Chondrocyte (in vitro differentiated cells): Measurements from ENCODE around the gene SPI1. TPM values are rescaled to one million over a fixed set of nuclear protein-coding genes. Genes with fewer than 3 reads are reported as not detected.

Experiments used
- DNase-seq: peaks from one replicate; pipeline ENCODE4 v3.0.0; 2021; ENCODE audit warnings: mixed read lengths, low spot score
- H3K27ac Mint-ChIP-seq: one replicate; pipeline ENCODE4 v1.8.0; 2021; ENCODE audit warnings: mild to moderate bottlenecking, moderate library complexity, mixed read lengths; ENCODE audit not compliant: unreplicated experiment
- H3K27me3 Mint-ChIP-seq: 2 replicates; pipeline ENCODE4 v1.8.0; 2021; ENCODE audit warnings: low read depth, mixed read lengths
- H3K36me3 Mint-ChIP-seq: 2 replicates; pipeline ENCODE4 v1.8.0; 2021; ENCODE audit warnings: low read depth, mixed read lengths
- H3K4me1 Mint-ChIP-seq: 2 replicates; pipeline ENCODE4 v1.8.0; 2021; ENCODE audit warnings: low read depth, mild to moderate bottlenecking, mixed read lengths
- H3K4me3 Mint-ChIP-seq: one replicate; pipeline ENCODE4 v1.8.0; 2021; ENCODE audit warnings: mild to moderate bottlenecking, moderate library complexity, mixed read lengths; ENCODE audit not compliant: unreplicated experiment
- H3K9me3 Mint-ChIP-seq: 2 replicates; pipeline ENCODE4 v1.8.0; 2021; ENCODE audit warnings: low read depth, mixed read lengths
- microRNA-seq: library from miRNA; unstranded; fragments of <30 nt; microRNA quantifications from one replicate; pipeline ENCODE4 v1.2.0, GENCODE V29; 2020; ENCODE audit warnings: borderline number of aligned reads
- total RNA-seq: library from RNA; stranded (reverse); gene quantifications from 3 replicates; pipeline ENCODE4 v1.2.1, GENCODE V29; 2021
- TF ChIP-seq, protein P1 (sequence below): fragments of 200-600 bp; sonication (generic); IDR thresholded peaks from 2 replicates; pipeline ENCODE4 v1.5.0; 2021; ENCODE audit warnings: antibody characterized with exemption, mild to moderate bottlenecking, moderate library complexity

SPI1 gene
- total RNA-seq, 1 donor from 2014 or later, result not detected

DNA sequence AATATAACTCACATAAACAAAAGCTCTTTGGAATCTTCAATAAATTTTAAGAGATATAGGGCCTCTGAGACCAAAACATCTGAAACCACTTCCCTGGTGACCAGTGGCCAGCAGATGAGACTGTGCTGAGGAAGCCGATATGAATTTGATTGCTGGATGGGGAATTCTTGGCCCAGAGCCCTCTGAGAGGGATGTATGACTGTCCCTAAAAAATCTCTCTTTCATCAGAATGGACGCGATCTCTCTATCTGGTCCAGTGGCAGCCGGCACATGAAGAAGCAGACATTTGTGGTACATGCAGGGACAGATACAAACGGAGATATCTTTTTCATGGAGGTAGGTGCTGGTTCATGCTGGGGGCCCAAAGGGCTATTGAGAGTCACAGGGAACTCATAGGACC lies 63.4 kb downstream of the SPI1 start:
- Mint-ChIP-seq H3K36me3 (peaks cover 20% of the 10 kb centered on the region), H3K27ac (no peak overlapping the region), H3K9me3 (no peaks in the 10 kb centered on the region), H3K4me1 (no peaks in the 10 kb centered on the region), H3K4me3 (no peak overlapping the region), H3K27me3 (no peaks in the 10 kb centered on the region)
- TF ChIP-seq, protein P1, sequence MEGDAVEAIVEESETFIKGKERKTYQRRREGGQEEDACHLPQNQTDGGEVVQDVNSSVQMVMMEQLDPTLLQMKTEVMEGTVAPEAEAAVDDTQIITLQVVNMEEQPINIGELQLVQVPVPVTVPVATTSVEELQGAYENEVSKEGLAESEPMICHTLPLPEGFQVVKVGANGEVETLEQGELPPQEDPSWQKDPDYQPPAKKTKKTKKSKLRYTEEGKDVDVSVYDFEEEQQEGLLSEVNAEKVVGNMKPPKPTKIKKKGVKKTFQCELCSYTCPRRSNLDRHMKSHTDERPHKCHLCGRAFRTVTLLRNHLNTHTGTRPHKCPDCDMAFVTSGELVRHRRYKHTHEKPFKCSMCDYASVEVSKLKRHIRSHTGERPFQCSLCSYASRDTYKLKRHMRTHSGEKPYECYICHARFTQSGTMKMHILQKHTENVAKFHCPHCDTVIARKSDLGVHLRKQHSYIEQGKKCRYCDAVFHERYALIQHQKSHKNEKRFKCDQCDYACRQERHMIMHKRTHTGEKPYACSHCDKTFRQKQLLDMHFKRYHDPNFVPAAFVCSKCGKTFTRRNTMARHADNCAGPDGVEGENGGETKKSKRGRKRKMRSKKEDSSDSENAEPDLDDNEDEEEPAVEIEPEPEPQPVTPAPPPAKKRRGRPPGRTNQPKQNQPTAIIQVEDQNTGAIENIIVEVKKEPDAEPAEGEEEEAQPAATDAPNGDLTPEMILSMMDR, result no peak
- DNase-seq, result no peak

DNA sequence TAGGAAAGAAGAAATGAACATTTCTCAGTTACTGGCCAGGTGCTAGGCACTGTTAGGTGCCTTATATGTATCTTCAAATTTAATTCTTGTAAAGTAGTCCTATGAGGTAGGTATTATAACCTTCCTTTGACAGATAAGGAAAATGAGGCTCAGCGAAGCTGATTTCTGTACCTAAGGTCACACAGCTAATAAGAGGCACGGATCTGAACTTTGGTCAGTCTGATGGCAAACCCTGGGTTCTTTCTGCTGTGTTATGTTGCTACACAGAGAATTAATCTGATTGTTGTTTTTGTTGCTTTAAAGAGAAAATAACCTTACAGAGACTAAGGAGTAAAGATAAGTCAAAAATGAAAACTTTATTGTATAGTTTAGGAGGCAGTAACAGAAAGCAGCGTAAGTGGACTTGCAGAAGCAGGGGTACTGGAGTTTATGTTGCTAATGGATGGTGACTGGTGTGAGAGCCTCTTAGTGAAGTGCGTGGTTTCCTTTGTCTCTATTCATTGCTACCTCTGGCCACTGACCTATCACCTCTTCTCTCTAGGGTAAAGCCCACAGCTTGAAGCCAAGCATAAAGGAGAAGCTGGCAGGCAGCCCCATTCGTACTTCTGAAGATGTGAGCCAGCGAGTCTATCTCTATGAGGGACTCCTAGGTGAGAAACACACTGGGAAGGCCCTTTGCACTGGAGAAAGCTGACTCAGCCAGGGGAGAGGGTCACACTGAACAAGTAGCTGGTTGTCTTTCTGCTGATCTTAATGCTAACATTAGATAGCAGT lies 70.1 kb downstream of the SPI1 start:
- peaks cover 3% of the 10 kb centered on the region for H3K9me3 Mint-ChIP-seq
- peaks cover 17% of the 10 kb centered on the region for H3K4me1 Mint-ChIP-seq
- TF ChIP-seq, protein P1, result no peak
- DNase-seq, result no peak
- H3K27me3 Mint-ChIP-seq, result no peaks in the 10 kb centered on the region
- peaks cover 31% of the 10 kb centered on the region for H3K36me3 Mint-ChIP-seq
- H3K27ac Mint-ChIP-seq, result no peak overlapping the region
- no peak overlapping the region for H3K4me3 Mint-ChIP-seq

DNA sequence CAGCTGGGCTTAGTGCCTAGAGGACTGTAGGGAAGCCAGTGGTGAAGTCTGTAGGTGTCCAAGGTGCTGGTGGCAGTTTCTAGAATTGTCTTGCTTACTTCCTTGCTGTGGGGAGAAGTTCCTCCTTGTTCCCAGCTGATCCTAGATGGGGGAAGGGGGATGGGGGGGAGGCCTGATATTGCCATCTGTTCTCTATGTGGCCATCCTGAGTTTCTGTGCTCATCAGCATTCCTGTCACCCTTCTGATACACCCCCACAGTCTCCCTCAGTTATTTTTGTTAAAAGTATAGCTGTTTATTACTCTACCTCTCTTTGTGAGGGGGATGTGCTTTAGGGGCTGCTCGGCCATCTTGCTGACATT lies 71.9 kb downstream of the SPI1 start:
- Mint-ChIP-seq H3K27ac (no peak overlapping the region), H3K36me3 (peaks cover 43% of the 10 kb centered on the region), H3K27me3 (no peaks in the 10 kb centered on the region), H3K9me3 (peaks cover 15% of the 10 kb centered on the region), H3K4me1 (peaks cover 17% of the 10 kb centered on the region), H3K4me3 (no peak overlapping the region)
- TF ChIP-seq, protein P1, result no peak
- DNase-seq, result no peak

DNA sequence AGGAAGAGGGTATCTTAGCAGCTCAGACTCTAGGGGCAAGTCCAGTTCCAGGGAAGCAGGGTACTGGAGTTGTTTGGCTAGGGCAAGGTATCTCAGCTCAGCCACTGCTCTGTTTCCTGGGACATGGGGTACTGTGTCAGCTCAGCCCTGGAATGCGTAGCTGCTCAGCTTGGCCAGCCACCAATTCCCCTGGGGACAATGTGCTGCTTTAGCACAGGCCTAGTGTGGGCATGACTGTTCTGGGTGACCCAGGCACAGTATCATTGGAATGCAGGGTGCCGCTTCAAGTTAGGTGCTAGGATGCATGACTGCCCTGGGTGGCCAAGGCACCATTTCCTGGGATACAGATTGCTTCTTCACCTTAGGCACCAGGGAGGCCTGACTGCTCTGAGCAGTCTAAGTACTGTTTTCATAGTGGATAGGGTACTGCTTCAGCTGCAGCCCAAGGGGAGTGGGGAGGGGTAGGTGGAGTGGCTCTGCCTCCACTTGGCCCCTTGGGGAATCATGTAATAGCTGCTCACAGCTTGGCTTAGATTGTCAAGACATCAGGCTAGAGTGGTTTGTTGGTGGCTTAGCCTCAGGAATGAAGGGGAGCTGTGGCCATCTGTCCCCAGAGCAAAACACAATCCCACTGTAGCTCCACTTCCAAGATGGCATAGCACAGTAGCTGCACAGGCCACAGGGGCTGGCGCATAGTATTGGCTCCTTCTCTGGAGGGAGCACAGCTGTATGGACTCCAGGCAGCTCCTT lies 72.4 kb downstream of the SPI1 start:
- H3K9me3 Mint-ChIP-seq, result peaks cover 15% of the 10 kb centered on the region
- TF ChIP-seq, protein P1, result no peak
- no peak overlapping the region for H3K4me3 Mint-ChIP-seq
- H3K27ac Mint-ChIP-seq, result peak overlapping the region; percentile 17
- peaks cover 40% of the 10 kb centered on the region for H3K36me3 Mint-ChIP-seq
- H3K27me3 Mint-ChIP-seq, result no peaks in the 10 kb centered on the region
- DNase-seq, result no peak
- H3K4me1 Mint-ChIP-seq, result peaks cover 17% of the 10 kb centered on the region

Small RNA genes lying within 50 kb of the gene (microRNA-seq; reads per million reads assigned to microRNA genes)
- not detected for gene MIR4487

Other genes starting within 250 kb of the SPI1 start
- 48.4 to 55.6 TPM (median 51.1 TPM) in 3 replicates for gene ARFGAP2, start 201.7 kb downstream of the SPI1 start, total RNA-seq
- gene PACSIN3, start 192.1 kb downstream of the SPI1 start, total RNA-seq, result 45.0 to 69.4 TPM (median 65.3 TPM) in 3 replicates
- 45.0 to 51.3 TPM (median 49.1 TPM) in 3 replicates for gene DDB2, start 163.6 kb downstream of the SPI1 start, total RNA-seq
- gene ACP2, start 129.7 kb downstream of the SPI1 start, total RNA-seq, result 35.3 to 54.5 TPM (median 36.1 TPM) in 3 replicates
- gene NR1H3, start 120.6 kb downstream of the SPI1 start, total RNA-seq, result 3.2 to 7.0 TPM (median 4.8 TPM) in 3 replicates
- 28.3 to 32.1 TPM (median 29.6 TPM) in 3 replicates for gene MADD, start 108.4 kb downstream of the SPI1 start, total RNA-seq
- gene MYBPC3, start 25.8 kb downstream of the SPI1 start, total RNA-seq, result not detected in 3 replicates
- gene SLC39A13, start 30.0 kb upstream of the SPI1 start, total RNA-seq, result 113 to 124 TPM (median 120 TPM) in 3 replicates
- 100 to 139 TPM (median 108 TPM) in 3 replicates for gene PSMC3, start 47.9 kb upstream of the SPI1 start, total RNA-seq
- gene RAPSN, start 70.6 kb upstream of the SPI1 start, total RNA-seq, result 0.33 to 0.35 TPM (median 0.34 TPM) in 3 replicates
- 82.2 to 90.2 TPM (median 87.7 TPM) in 3 replicates for gene CELF1, start 174.6 kb upstream of the SPI1 start, total RNA-seq
- 40.4 to 48.8 TPM (median 43.5 TPM) in 3 replicates for gene PTPMT1, start 187.1 kb upstream of the SPI1 start, total RNA-seq
- 11.1 to 16.5 TPM (median 12.9 TPM) in 3 replicates for gene KBTBD4, start 200.4 kb upstream of the SPI1 start, total RNA-seq
- 63.6 to 102 TPM (median 70.3 TPM) in 3 replicates for gene NDUFS3, start 200.5 kb upstream of the SPI1 start, total RNA-seq
- gene FAM180B, start 208.1 kb upstream of the SPI1 start, total RNA-seq, result not detected in 3 replicates
- 0.40 to 0.41 TPM in 2 of 3 replicates, not detected in the other for gene C1QTNF4, start 215.9 kb upstream of the SPI1 start, total RNA-seq